ENCODE measurements around the gene ANKRD55. TPM values are rescaled to one million over a fixed set of nuclear protein-coding genes. Genes with fewer than 3 reads are reported as not detected.

The ANKRD55 gene
- total RNA-seq, 2 donors from 2014 or later, result 0.27 to 0.29 TPM

GRCh38 chr5:56077796-56078233, 155.3 kb downstream of the ANKRD55 start:
- H3K9me3 ChIP-seq (ENCODE audit: control insufficient read depth, low read length), result no peaks in the 10 kb centered on the region
- no peaks in the 10 kb centered on the region for H3K36me3 ChIP-seq (ENCODE audit: control insufficient read depth, insufficient read depth, low read length)
- no peak overlapping the region for H3K4me3 ChIP-seq (ENCODE audit: low read length)
- no peaks in the 10 kb centered on the region for H3K27me3 ChIP-seq (ENCODE audit: control insufficient read depth, insufficient read depth, low read length, poor library complexity, severe bottlenecking)
- H3K9ac ChIP-seq (ENCODE audit: extremely low read depth, low read length, poor library complexity, severe bottlenecking), result no peak overlapping the region
- TF ChIP-seq, protein P1, sequence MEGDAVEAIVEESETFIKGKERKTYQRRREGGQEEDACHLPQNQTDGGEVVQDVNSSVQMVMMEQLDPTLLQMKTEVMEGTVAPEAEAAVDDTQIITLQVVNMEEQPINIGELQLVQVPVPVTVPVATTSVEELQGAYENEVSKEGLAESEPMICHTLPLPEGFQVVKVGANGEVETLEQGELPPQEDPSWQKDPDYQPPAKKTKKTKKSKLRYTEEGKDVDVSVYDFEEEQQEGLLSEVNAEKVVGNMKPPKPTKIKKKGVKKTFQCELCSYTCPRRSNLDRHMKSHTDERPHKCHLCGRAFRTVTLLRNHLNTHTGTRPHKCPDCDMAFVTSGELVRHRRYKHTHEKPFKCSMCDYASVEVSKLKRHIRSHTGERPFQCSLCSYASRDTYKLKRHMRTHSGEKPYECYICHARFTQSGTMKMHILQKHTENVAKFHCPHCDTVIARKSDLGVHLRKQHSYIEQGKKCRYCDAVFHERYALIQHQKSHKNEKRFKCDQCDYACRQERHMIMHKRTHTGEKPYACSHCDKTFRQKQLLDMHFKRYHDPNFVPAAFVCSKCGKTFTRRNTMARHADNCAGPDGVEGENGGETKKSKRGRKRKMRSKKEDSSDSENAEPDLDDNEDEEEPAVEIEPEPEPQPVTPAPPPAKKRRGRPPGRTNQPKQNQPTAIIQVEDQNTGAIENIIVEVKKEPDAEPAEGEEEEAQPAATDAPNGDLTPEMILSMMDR (conservative IDR thresholded peaks at IDR 0.05), result no peak
- Mint-ChIP-seq H3K27ac (no peak overlapping the region), H3K4me1 (peaks cover 7% of the 10 kb centered on the region), H3K36me3 (ENCODE audit: low read depth) (no peaks in the 10 kb centered on the region), H3K27me3 (ENCODE audit: insufficient read depth) (peaks cover 1% of the 10 kb centered on the region), H3K4me3 (no peak overlapping the region), H3K9me3 (peaks cover 2% of the 10 kb centered on the region)
- H3K27ac ChIP-seq (ENCODE audit: low read depth, low read length), result no peak overlapping the region
- 93 to 94% methylated on average over 5 to 7 of the region's 7 CpGs for WGBS, 2 experiments (ENCODE audit: insufficient coverage in 1 of 2, insufficient read length in 1 of 2)
- H3K4me1 ChIP-seq (ENCODE audit: control insufficient read depth, insufficient read depth, low read length), result no peaks in the 10 kb centered on the region
- DNase-seq, result no peak

DNA sequence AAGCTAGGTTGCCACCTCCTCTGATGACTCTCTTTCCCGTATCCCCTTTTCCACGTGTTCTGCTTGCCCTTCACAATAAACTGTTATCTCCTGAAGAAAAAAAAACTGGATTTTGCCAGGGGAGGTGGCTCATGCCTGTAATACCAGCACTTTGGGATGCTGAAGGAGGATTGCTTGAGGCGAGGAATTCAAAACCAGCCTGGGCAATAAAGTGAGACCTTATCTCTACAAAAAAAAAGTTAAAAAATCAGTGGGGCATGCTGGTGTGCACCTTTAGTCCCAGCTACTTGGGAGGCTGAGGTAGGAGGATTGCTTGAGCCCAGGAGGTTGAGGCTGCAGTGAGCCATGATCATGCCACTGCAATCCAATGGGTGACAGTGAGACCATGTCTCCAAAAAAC, 156.6 kb downstream of the ANKRD55 start:
- Mint-ChIP-seq H3K27me3 (ENCODE audit: insufficient read depth) (peaks cover 1% of the 10 kb centered on the region), H3K36me3 (ENCODE audit: low read depth) (no peaks in the 10 kb centered on the region), H3K27ac (no peak overlapping the region), H3K4me3 (no peak overlapping the region), H3K4me1 (peaks cover 7% of the 10 kb centered on the region), H3K9me3 (peaks cover 2% of the 10 kb centered on the region)
- no peak overlapping the region for H3K27ac ChIP-seq (ENCODE audit: low read depth, low read length)
- H3K27me3 ChIP-seq (ENCODE audit: control insufficient read depth, insufficient read depth, low read length, poor library complexity, severe bottlenecking), result no peaks in the 10 kb centered on the region
- TF ChIP-seq, protein P1 (conservative IDR thresholded peaks at IDR 0.05), result no peak
- 70 to 92% methylated on average over 3 of the region's 3 CpGs for WGBS, 2 experiments (ENCODE audit: insufficient coverage in 1 of 2, insufficient read length in 1 of 2)
- no peaks in the 10 kb centered on the region for H3K4me1 ChIP-seq (ENCODE audit: control insufficient read depth, insufficient read depth, low read length)
- H3K9me3 ChIP-seq (ENCODE audit: control insufficient read depth, low read length), result no peaks in the 10 kb centered on the region
- no peak overlapping the region for H3K9ac ChIP-seq (ENCODE audit: extremely low read depth, low read length, poor library complexity, severe bottlenecking)
- no peak overlapping the region for H3K4me3 ChIP-seq (ENCODE audit: low read length)
- no peaks in the 10 kb centered on the region for H3K36me3 ChIP-seq (ENCODE audit: control insufficient read depth, insufficient read depth, low read length)
- no peak for DNase-seq

DNA sequence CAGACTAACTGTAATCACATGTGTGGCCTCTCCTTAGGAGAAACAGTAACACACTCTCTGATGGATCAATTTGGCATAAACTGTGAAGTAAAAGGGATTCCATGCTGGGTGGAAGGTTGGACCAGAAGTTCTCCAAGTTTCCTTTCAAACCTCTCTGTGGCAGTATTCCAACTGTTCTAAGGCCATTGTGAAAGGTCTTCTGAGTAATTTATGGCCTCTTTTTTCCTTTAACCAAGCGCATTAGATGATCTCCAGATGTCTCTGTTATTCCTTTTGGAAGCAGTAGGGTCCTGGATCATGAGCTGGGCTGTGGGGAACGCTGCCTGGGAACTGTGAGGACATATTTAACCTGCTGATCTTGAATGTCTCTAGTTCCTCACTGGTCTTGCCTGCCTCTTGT, 157.8 kb downstream of the ANKRD55 start:
- DNase-seq, result no peak
- peaks cover 2% of the 10 kb centered on the region for H3K9me3 Mint-ChIP-seq
- H3K4me3 Mint-ChIP-seq, result no peak overlapping the region
- Histone ChIP-seq H3K36me3 (ENCODE audit: control insufficient read depth, insufficient read depth, low read length) (no peaks in the 10 kb centered on the region), H3K4me3 (ENCODE audit: low read length) (no peak overlapping the region), H3K4me1 (ENCODE audit: control insufficient read depth, insufficient read depth, low read length) (no peaks in the 10 kb centered on the region), H3K9me3 (ENCODE audit: control insufficient read depth, low read length) (no peaks in the 10 kb centered on the region), H3K9ac (ENCODE audit: extremely low read depth, low read length, poor library complexity, severe bottlenecking) (no peak overlapping the region), H3K27ac (ENCODE audit: low read depth, low read length) (no peak overlapping the region), H3K27me3 (ENCODE audit: control insufficient read depth, insufficient read depth, low read length, poor library complexity, severe bottlenecking) (no peaks in the 10 kb centered on the region)
- 93 to 100% methylated on average over 1 to 2 of the region's 2 CpGs for WGBS, 2 experiments (ENCODE audit: insufficient coverage in 1 of 2, insufficient read length in 1 of 2)
- H3K27ac Mint-ChIP-seq, result no peak overlapping the region
- H3K36me3 Mint-ChIP-seq (ENCODE audit: low read depth), result no peaks in the 10 kb centered on the region
- H3K27me3 Mint-ChIP-seq (ENCODE audit: insufficient read depth), result peaks cover 1% of the 10 kb centered on the region
- H3K4me1 Mint-ChIP-seq, result peaks cover 7% of the 10 kb centered on the region
- TF ChIP-seq, protein P1 (conservative IDR thresholded peaks at IDR 0.05), result no peak

All from endodermal cell (in vitro differentiated cells).